C4-2B (cell line): ENCODE data around the gene PKD1L1.
"Not testable (repeated sequence)": the region's sequence is repeated elsewhere in the genome, so short reads cannot be mapped to it uniquely, and the experiment has no call there.

ENCODE experiments used
- ZFX ChIP-seq: fragments of 450-650 bp; IDR thresholded peaks from 2 replicates; pipeline ENCODE4 v1.6.1; 2017
- TF ChIP-seq, protein P1 (sequence below): fragments of 450-650 bp; conservative IDR thresholded peaks from 2 replicates; pipeline ENCODE4 v1.5.1; 2017; ENCODE audit warnings: mild to moderate bottlenecking

DNA sequence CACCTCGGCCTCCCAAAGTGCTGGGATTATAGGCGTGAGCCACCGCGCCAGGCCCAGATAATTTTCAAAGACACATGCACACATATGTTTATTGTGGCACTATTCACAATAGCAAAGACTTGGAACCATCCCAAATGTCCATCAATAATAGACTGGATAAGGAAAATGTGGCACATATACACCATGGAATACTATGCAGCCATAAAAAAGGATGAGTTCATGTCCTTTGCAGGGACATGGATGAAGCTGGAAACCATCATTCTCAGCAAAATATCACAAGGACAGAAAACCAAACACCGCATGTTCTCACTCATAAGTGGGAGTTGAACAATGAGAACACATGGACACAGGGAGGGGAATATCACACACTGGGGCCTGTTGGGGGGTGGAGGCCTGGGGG lies 32.4 kb upstream of the PKD1L1 start:
- TF ChIP-seq, protein P1, sequence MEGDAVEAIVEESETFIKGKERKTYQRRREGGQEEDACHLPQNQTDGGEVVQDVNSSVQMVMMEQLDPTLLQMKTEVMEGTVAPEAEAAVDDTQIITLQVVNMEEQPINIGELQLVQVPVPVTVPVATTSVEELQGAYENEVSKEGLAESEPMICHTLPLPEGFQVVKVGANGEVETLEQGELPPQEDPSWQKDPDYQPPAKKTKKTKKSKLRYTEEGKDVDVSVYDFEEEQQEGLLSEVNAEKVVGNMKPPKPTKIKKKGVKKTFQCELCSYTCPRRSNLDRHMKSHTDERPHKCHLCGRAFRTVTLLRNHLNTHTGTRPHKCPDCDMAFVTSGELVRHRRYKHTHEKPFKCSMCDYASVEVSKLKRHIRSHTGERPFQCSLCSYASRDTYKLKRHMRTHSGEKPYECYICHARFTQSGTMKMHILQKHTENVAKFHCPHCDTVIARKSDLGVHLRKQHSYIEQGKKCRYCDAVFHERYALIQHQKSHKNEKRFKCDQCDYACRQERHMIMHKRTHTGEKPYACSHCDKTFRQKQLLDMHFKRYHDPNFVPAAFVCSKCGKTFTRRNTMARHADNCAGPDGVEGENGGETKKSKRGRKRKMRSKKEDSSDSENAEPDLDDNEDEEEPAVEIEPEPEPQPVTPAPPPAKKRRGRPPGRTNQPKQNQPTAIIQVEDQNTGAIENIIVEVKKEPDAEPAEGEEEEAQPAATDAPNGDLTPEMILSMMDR = not testable (repeated sequence)
- TF ChIP-seq ZFX = not testable (repeated sequence)
